Activated T-cell treated with anti-CD3 and anti-CD28 coated beads, Interleukin-2, amount 50 U/mL, for 48 hours (primary cell): ENCODE data around the gene DBX1.
"Not testable (repeated sequence)": the region's sequence is repeated elsewhere in the genome, so short reads cannot be mapped to it uniquely, and the experiment has no call there.

Source experiments
- DNase-seq, 2 experiments: peaks; one replicate each; pipeline ENCODE4 v3.0.0-alpha.2; 2020

Gene DBX1, protein sequence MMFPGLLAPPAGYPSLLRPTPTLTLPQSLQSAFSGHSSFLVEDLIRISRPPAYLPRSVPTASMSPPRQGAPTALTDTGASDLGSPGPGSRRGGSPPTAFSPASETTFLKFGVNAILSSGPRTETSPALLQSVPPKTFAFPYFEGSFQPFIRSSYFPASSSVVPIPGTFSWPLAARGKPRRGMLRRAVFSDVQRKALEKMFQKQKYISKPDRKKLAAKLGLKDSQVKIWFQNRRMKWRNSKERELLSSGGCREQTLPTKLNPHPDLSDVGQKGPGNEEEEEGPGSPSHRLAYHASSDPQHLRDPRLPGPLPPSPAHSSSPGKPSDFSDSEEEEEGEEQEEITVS

DNA sequence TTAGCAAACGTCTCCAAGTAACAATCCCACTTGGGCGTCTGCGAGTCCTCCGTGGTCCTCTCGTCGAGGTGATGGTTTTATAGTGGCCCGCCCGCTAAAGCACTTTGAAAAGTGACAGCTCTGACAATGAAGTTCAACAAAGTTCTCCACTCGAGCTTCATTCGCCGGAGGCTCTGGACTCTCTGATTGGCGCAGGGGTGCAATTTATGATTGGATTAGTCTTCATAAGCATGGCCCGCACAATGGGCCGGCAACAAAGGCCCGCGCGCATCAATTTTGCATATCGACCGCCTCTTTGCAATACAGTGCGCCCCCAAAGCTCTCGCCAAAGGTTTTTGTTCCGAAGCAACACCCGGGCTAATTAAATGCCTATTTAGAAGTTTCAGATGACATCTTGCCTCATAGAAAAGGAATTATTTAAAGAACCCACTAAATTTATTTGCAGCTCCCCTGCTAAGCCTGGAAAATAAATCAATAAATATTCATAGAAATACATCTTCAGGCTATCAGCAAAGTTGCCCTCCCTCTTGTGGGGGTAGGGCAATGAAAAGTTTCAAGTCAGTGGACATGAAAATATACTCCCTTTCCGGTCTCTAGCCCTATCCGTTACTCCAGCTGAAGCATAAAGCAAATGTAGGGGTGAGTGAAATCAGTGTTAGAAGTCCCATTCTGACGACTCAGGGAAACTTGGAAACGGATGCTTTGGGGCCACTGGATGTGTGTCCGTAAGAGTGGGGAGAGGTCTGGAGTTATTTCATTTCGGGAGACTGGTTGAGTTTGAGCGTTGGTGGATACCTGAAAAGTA lies at the start of gene DBX1:
Gene DBX1 (minus strand): TSS at position 51 of the 805 bp plus-strand sequence. CDS start 151 bp downstream, outside the sequence.
- DNase-seq, result peak; percentile 28 to 30

DNA sequence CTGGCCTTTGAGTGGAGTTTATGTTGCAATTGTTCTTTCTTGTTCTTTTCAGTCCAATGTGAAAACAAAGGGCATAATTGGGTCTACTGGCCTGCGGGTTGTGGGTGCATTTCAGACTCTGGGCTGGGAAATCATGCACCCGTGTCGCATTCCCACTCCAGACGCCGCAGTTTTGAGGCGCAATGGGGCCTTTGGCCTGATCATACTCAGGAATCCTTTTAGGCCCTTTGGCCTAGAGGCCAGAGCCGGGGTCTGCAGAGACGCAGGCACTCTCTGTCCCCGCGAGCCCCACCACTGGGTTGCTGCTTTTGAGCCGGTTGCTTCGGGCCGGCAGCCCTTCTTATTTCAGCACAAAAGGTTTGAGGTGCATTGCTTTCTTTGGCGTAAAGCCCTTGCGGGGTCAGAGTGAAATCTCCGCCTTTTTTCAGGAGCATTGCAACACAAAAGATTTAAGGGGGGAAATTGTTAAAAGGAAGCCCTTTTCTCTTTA lies 48.4 kb upstream of the DBX1 start:
- DNase-seq, result no peak

DNA sequence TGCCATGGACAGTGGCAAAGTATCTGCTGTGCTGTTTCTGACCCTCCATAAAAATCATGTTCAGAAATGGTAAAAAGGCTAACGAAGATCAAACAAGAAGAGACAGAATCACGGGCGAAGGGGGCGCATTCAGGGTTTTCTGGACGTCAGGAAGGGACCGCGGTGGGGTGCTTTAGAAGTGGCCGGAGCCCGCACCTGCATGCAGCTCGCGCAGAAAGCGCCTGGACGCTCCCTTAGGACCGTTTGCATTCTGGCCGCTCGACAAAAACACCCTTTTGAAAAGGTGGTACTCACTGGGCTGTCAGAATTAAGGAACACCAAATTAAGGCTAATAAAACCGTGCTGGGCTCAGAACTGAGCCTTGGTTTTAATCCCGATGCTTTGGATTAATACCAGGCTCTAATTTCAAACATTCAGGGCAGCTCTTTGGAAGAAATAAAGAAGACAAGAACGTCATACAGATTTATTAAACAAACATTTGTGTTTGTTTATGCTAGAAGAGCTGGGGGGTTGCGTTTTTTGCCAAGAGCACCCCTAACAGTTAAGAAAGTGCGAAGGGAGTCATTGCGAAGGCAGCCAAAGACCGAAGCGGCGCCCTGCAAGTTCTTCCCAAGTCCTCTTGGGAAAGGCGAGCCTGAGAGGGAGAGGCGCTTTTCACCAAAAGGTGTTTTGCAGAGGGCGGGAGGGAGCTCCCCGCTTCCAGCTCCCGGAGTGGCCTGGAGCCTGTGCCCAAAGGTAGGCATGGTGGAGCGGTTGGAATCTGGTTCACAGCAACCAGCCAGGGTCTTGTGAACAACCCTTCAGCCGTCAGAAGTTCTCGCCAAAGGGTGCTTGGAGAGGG lies 47.7 kb upstream of the DBX1 start:
- no peak for DNase-seq

DNA sequence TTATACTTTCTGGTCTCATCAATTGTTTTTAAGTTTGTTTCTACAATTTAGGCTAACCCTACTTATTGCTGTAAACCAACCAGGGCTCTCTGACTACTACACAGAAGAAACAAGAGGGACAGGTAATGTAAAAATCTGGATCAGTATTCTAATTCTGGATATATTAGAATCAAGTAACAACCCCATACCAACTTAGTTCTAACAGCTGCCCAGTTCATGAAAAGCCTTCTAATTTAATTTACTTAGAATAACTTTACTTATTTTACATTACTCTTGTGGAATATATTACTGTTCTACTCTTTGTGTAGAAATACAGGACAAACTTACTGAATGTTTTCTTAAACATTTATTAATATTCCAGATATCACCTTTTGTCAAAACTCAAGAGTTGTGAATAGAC lies 45.5 kb upstream of the DBX1 start:
- no peak for DNase-seq

DNA sequence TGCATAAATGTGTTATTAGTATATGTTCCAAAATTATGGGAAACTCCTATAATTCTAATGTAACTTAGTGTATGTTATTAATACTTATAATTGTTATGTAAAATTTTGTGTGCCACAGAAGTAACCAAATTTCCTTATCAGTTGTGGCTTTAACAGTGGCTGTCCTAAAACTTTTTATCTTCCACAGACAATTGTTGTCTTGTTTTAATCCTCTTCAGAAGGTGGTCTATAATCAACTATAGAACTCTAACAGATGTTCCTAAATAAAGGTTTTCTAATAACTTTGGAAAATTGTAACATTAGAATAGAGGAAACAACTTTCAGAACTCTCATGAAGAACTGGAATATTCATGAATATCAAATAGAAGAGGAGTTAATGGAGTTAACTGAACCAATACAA lies 44.4 kb upstream of the DBX1 start:
- no peak for DNase-seq

DNA sequence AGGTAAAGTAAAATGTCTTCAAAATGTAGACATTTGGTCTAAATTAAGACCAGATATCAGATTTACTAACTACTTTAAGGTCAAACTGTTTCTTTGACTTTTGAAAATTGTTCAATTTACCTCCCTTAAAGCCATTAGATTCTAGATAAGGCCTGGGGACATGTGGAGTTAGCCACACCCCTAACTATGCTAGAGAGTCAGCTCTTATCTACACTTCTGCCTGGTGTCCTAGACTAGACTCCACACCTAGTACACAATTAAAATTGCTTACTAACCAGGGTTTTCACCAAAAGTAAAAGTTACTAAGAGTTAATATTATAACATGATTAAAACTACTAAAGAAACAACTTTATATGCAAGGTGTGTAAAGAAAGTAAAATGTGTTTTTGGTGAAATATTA lies 43.6 kb upstream of the DBX1 start:
- no peak for DNase-seq

DNA sequence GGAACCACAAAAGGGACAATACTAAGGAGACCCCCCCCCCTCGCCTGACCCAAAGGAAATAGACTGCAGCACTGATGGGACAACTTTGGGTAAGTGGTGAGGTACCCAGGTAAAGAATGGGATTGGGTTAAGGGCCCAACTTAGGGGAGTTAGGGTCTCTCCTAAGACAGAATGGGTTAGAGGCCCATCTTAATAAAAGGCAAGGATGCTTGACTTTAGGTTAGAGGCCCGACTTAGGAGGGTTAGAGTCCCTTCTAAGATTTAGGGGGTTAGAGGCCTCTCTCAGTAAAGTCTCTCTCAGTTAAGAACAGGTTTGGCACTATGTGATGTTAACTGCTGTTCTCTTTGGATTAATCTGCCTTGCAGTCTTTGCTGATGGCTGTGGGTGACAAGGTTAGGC lies 41.0 kb upstream of the DBX1 start:
- no peak for DNase-seq

DNA sequence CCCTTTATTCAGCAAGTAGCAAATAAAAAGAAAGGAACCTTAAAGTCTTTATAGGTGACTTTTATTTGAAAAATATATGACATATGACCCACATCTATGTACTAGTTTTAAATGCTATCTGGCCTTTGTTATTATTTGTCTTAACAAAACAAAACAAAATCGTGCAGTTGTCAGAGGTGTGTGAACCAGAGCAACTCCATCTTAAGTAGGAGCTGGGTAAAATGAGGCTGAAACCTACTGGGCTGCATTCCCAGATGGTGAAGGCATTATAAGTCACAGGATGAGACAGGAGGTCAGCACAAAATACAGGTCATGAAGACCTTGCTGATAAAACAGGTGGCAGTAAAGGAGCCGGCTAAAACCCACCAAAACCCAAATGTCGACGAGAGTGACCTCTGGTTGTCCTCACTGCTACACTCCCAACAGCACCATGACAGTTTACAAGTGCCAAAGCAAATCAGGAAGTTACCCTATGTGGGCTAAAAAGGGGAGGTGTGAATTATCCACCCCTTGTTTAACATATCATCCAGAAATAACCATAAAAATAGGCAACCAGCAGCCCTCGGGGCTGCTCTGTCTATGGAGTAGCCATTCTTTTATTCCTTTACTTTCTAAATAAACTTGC lies 40.2 kb upstream of the DBX1 start:
- not testable (repeated sequence) for DNase-seq

DNA sequence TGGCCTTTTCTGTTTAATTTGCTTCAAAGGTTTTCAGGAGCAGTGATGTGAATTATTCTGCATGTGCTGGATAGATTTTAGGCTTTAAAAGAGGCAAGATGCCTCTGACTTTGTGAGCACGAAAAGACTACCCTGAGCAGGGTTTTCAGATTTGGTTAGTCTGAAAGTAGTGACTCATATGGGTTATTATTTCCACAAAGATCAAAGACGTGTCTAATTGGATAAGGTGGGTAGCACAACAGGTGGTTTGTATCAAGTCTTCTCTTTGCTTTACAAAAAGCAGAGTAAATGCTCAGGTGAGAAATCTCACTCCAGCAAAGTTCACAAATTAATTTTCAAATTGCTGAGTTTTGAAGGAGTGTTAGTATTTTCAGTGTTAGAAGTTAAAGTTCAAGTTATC lies 37.6 kb upstream of the DBX1 start:
- no peak for DNase-seq

DNA sequence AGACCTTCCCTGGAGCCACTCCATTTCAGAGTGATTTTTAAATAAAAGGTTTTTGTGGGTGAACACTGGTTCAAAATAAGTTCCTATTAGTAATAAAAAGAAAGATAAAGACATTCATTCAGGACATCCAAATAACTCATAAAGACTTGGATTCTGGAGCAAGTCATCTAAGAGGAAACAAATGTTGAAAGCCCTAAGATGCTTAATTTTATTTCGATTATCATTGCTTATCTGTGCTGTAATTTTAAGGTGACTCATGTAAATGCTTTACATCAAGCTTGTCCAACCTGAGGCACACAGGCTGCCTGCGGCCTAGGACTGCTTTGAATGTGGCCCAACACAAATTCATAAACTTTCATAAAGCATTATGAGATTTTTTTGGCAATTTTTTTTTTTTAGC lies 34.2 kb upstream of the DBX1 start:
- DNase-seq, result no peak

DNA sequence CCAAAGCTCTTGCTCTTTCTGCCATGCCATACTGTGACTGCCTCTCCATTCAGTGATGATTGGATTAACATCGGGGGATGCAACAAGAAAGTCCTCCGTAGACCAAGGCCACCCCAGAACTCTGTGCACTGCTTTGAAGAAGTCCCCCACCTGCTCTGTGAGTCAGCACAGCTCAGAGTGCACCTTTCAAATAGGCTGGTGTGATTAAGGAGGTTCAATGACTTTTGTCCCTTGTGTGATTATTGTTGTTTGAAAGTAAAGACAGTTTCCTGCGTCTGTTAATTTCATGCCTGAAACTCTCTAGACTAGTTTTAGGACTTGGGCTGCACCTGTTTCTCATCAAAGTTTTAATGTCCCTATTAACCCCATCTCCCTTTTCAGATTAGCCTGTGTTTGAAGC lies 33.0 kb upstream of the DBX1 start:
- DNase-seq, result no peak

DNA sequence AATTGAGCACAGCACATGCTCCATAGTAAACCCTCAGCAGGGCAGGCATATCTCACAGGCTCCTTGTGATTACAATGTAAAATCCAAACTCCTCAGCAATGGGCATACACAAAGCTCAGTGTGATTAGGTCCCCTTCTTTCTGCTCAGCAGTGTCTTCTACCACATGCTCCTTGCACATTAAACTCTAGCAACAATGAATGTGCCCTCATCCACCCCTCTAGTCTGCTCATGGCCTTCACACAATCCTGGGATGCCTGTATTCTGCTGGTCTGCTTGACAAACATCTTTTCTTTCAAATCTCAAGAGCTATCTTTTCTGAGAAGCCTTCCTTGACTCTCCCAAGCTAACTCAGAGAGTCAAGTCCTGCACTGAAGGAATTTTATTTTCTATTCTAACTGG lies 32.4 kb upstream of the DBX1 start:
- DNase-seq, result no peak

DNA sequence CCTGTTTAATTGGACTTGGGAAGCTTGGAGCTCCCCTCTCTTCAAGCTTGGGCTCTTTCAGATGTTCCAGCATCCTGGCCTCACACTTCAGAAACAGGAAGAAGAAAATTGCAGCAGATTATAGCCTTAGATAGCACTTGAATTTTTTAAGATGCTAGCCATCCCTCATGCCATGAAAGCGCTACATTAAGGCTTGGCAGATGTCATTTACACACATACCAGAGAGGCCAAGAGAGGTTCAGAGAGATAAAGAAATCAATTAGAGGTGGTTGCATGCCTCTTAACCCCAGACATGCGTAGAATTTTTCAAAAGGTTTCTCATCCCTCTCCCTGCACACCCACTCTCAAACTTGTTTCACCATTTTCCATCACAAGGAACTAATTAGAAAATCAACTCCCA lies 31.9 kb upstream of the DBX1 start:
- DNase-seq, result no peak

DNA sequence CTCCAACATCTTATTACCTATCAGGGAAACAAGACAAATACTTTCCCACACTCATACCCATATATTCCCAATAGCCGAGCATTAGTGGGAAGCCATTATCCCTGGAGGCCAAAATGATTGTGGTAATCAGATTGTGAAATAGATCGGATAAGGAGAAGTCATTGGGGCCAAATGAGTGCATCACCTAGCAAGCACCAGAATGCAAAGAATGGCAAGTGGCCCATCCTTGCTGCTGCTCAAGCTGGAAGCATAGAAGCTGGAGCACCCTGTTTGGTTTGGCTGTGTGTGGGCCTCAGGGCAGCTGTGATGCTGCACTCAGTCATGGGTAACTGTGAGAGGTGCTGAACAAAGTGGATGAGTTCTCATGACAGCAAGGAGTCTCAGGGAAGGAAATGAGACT lies 18.7 kb upstream of the DBX1 start:
- no peak for DNase-seq

DNA sequence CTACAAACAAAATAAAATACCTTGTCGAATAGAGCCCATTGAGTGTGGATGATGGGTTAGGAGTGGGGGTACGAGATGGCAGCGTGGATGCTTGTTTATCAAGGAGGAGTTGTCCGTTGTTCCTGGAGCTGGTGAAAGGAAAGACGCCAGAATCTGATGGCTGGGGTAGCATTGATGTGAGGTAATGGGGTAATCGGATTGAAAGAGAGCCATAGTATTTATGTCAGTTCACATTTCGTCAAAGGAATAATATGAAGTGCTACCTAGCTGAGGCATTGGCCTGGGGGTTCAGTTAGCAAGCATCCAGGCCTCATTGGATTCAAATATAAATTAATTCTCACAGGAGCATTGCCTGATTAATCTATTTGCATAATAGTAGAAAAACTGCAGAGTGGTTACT lies 16.9 kb upstream of the DBX1 start:
- DNase-seq, result no peak

DNA sequence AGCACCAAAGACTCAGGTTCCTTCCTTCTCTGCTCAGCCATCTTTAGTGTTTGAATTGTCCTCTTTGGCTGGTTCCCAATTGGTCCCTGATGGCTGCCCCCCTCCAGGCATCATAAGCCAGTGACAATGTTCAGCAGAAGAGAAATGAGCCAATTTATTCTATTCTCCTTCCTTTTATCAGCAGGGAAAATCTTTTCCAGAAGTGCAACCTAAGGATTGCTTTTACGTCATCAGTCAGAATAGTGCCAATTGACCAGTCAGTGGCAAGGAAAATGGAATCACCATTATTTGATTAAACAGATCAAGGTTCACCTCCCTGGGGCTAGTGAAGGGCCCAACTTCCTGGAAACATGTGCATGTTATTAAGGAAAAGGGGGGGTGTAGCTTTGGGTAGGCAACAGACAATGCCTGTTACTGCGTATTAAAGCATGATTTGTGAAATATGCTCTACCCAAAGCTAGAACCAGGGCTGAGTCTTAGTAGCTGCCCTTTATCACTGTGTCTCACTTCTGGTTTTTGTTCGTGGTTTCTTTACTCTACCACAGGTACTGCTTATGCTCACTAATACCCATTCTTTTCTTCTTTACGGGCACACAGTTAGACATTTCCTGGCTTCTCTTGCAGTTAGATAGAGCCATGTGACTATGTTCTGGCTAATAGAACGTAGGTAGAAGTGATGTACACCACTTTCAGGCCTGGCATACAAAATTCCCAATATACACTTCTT lies 12.6 kb upstream of the DBX1 start:
- DNase-seq, result no peak

DNA sequence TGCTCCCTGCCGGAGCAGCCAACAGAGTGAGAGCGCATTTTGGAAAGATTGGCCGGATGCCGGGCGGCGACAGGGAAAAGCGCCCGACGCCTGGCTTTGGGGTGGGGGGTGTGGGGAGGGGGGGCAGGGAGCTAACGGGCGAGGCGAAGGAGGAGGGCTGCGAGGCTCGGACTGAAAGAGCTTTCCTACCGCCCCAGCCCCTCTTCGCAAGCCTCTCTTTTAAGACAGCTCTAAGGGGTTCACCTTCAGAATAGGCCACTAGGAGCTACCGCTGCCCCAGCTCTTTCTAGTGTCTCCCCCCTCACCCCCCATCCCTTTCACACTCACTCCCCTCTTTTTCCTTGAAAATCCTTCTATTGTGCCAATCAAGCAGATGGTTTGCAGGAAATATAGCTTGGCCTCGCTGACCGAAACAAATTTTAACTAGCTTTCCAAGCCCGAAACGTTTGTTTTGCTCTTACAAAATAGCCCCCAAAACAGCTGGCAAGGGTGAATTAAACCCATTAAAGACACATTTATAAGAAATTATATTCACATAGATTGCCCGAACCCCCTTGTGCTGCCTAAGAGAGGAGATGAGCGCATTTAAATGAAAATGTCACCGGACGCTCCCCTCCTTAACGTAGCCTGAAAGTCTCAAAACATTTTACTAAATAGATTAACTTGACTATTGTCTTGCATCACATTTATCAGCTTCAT lies 3.7 kb upstream of the DBX1 start:
- DNase-seq, result no peak

DNA sequence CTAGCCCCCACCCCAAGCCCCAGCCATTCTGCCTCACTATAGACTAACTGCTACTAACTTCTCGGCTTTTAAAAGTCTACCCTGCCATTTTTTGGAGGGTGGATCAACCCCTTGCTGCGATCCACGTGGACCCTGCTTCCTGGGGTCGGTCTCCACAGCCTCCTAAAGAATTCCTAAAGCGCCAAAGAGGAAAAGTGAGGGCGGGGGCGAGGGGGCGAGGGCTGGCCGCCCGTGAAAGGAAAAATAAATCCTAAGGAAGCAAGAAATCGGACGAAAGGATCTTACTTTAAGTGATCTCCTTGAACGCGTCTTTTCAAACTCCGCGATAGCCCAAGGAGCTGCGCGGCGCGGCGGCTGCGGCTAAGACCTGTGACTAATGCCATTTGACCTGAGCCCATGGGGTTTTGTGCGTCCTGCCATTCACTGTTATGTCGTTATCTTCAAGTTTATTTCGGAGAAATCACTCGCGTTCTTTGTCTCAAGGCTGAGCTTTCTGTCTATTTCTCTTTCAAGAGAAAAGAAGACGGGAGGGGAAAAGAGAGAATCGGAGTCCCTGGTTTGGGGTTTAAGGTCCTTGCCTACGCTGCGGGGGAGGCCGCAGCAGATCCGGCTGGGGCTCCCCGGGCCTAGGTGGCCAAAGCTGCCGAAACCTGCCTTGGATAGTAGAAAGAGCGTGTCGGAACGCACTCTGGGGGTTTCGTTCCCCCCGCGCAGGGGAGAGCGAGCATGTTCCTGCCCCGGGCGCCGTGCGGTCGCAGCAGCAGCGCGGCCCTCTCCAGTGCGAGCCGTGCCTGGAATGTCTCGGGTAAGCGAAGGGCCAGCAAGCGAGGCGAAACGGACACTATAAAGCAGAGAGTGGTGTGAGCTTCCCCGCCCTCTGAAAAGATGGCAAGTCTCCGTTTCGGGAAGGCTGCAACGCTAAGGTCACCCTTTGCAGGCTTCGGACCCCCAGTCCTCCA lies 2.8 kb upstream of the DBX1 start:
- peak; percentile 43 to 52 for DNase-seq

DNA sequence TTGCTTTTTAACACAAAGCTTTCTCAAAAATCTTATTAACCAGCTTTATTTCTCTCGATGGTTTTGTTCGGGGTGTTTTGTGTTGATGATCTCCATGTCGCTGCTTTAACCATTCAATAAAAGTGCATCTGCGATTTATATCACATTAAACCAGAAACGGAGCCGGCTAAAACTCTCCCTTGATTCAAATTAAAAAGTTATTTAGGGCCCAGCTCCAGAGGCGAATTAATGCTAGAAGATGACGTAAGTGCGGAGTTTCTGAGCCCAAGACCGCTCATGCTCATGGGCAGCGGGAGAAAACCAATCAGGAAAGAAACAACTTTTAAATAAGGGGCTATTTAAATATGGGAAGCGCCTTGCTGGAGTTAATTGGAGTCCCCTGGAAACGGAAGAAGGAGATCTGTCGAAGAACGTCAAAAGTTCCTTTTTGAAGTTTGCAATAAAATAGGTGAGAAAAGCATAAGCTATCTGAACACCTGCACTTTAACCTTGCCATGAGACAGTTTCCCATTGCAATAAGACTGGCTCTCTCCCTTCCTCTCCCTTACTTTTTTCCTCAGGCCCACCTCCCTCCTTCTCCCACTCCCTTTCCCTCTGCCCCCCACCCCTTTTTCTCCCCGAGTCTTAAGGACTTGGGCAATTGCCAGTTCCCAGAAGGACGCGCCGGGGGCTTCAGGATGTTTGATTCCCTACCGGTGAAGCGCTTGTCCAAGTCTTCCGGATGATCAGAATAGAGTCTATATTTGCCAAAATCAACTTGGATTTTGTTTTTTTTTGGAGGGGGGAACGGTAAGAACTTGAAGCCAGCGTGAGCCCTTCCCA lies 1.9 kb upstream of the DBX1 start:
- peak in 1 of 2 experiments; percentile 18 for DNase-seq
